GM12892 (cell line): ENCODE results near the gene RPL35A.
"Not testable (repeated sequence)": the region's sequence is repeated elsewhere in the genome, so short reads cannot be mapped to it uniquely, and the experiment has no call there.

Source experiments
- DNase-seq: peaks from one replicate; pipeline ENCODE4 v3.0.0; 2011; ENCODE audit not compliant: insufficient read length
- FAIRE-seq: peaks from 2 replicates; lab custom pipeline; 2011; peaks lifted over from hg19 to GRCh38; lab: Jason Lieb, UNC
- POLR2A ChIP-seq: IDR thresholded peaks from 2 replicates; pipeline ENCODE4 v1.6.1; 2011; ENCODE audit warnings: low read depth, low read length, control low read depth
- POLR2AphosphoS5 ChIP-seq: IDR thresholded peaks from 2 replicates; pipeline ENCODE4 v1.6.1; 2011; ENCODE audit warnings: low read depth, low read length, control low read depth
- TAF1 ChIP-seq: IDR thresholded peaks from 2 replicates; pipeline ENCODE4 v1.6.1; 2011; ENCODE audit warnings: low read depth, mild to moderate bottlenecking, control low read depth, low read length, borderline replicate concordance

Gene RPL35A

DNA sequence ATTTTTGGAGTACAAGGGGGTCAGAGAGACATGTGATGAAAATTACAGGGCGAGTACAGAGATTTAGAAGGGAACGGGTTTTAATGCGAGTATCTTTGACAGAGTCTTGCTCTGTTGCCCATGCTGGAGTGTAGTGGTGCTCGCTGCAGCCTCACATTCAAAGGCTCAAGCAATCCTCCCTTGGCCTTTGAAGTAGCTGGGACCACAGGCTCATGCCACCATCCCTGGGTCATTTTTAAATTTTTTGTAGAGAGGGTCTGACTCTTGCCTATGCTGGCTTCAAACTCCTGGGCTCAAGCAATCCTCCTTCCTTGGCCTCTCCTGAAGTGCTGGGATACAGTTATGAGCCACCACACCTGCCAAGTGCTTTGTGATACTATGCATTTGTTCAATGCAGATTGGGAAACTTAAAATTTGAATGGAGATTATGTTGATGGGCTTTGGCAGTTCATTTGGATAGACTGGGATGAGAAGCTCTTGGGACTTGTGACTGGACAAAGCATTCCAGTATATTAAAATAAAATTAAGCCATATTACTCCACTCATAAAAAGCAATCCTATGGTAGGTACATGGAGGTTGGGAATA lies 6.0 kb downstream of the RPL35A start:
- FAIRE-seq, result no peak
- DNase-seq, result no peak
- no peak for TF ChIP-seq POLR2AphosphoS5
- no peak for TF ChIP-seq POLR2A
- no peak for TF ChIP-seq TAF1

- no peak for FAIRE-seq
- DNase-seq, result no peak
- TF ChIP-seq POLR2A (no peak; the same call in 1 of the 2 replicates), POLR2AphosphoS5 (peak; percentile 74)
Observed at GRCh38 chr3:197956626-197956988, 6.6 kb downstream of the RPL35A start.

GRCh38 chr3:197957790-197958133 lies 7.8 kb downstream of the RPL35A start:
- TF ChIP-seq POLR2A, result peak; percentile 1; the same call in 1 of the 2 replicates
- no peak for TF ChIP-seq TAF1
- no peak for DNase-seq
- no peak for FAIRE-seq

DNA sequence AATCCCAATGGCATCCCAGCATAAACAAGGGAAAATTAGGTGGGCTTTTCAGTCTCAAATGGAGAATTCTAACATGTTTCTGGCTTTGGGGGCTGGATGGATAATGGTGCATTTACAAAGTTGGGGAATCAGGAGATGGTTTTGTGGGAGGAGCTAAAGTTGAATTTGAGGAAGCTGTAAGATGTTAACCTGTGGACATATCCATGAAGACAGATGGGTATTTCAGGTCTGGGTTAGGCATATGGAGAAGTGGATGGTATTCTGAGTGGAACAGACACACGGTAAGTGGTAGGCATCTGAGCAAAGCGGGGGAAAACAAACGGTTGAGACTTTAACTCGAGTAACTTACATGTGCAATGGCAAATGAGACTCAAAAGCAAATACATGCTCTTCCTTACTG lies 8.4 kb downstream of the RPL35A start:
- DNase-seq, result no peak
- FAIRE-seq, result no peak
- TF ChIP-seq TAF1, result no peak
- TF ChIP-seq POLR2AphosphoS5, result no peak
- no peak for TF ChIP-seq POLR2A

GRCh38 chr3:197958848-197959247 lies 8.9 kb downstream of the RPL35A start:
- FAIRE-seq, DNase-seq: not testable (repeated sequence)

DNA sequence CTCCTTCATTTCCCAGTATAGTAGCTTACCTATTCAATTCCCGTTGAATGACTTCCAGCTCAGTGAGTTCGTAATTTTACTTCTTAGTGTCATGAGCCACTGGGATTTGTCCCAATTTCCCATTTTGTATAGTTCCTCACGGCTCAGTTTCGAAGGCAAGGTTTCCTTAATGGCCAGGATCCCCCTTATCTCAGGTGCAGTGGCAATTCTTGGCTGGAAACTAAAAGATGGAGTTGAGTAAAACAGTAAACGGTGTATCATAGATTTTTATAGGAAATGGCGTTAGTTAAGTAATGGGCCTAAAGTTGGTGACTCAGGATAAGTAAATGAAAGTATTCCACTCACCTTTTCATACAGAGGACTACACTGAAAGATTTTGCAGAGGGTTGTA lies 9.5 kb downstream of the RPL35A start:
- DNase-seq (no peak), FAIRE-seq (no peak)
- TF ChIP-seq POLR2A (no peak), TAF1 (no peak), POLR2AphosphoS5 (no peak; the same call in 1 of the 2 replicates)

GRCh38 chr3:197959891-197960693 lies 10.1 kb downstream of the RPL35A start, which contains the start of gene LMLN:
TSS of gene LMLN (plus strand) at chr3:197960217. CDS start at chr3:197960246, 29 bp downstream.
- peak; percentile 46; the same call in 1 of the 2 replicates for TF ChIP-seq TAF1
- TF ChIP-seq POLR2A, result peak; percentile 75; the same call in 1 of the 2 replicates
- TF ChIP-seq POLR2AphosphoS5, result peak; percentile 46; the same call in 1 of the 2 replicates
- peak; percentile 93 for FAIRE-seq
- peak; percentile 85 for DNase-seq

DNA sequence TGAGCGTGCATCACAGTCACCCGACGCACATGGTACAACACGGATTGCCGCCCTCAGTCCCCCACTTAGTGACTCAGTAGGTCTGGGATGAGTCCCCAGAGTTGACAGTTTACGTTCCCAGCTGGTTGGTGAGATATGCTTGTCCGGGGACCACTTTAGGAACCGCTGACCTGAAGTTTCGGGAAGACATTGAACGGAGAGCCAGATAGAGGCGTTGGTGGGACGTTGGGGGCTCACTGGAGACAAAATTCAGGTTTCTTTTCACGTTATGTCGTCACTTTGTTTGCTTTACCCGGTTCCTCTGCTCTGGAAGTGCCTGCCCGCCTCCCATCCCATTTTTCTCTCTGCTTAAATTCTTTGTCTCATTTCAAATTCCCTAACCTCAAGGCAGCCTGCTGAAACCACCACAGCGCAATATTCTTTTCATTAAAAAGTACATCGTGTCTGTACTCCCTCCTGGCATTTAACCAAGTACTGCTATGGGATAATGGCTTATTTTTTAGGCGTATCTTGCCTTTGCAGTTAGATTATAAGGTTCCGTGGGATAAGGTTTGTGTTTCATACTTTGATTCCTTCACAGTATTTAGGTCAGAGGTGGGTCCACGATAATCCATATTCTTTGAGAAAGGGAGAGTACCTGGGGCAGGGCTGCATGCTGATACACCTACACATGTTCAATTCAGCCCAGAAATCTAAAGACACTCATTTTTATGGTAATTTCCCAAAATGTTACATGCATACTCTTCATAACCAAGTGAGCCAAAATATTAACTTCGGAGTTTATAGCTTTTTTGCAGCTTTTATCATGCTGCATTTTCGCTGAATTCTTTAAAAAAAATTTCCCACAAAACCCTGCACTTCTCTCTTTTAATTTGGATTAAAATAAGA lies 10.9 kb downstream of the RPL35A start:
- DNase-seq, result no peak

GRCh38 chr3:197961582-197961945 lies 11.6 kb downstream of the RPL35A start:
- DNase-seq, result no peak

More for the DNA sequence above, 10.9 kb downstream of the RPL35A start:
- TF ChIP-seq POLR2A (no peak), POLR2AphosphoS5 (no peak), TAF1 (no peak)
- FAIRE-seq, result peak; percentile 81

GRCh38 chr3:197963019-197963637 lies 13.1 kb downstream of the RPL35A start:
- no peak for DNase-seq
- no peak for FAIRE-seq
- TF ChIP-seq TAF1 (no peak), POLR2A (no peak), POLR2AphosphoS5 (no peak)

More at GRCh38 chr3:197961582-197961945, 11.6 kb downstream of the RPL35A start:
- TF ChIP-seq POLR2AphosphoS5 (no peak), TAF1 (no peak), POLR2A (no peak)
- FAIRE-seq, result no peak

DNA sequence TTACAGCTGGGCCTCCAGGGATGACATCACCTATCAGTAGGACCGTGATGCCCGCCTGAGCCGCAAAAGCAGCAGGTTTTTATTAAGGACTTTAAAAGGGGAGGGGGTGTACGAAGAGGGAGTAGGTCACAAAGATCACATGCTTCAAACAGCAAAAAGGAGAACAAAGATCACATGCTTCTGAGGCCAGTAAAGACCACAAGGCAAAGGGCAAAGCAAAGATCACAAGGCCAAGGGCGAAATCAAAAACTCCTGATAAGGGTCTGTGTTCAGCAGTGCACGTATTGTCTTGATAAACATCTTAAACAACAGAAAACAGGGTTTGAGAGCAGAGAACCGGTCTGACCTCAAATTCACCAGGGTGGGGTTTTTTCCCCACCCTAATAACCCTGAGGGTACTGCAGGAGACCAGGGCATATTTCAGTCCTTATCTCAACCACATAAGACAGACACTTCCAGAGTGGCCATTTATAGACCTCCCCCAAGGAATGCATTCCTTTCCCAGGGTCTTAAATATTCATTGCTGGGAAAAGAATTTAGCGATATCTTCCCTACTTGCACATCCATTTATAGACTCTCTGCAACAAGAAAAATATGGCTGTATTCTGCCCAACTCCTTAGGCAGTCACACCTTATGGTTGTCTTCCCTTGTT lies 17.5 kb downstream of the RPL35A start:
- FAIRE-seq, DNase-seq: not testable (repeated sequence)
